ENCODE measurements around the gene DCUN1D3.
A peak's percentile ranks its signal among the peaks of the same experiment; 100 is the strongest.
"Not testable (repeated sequence)": the region's sequence is repeated elsewhere in the genome, so short reads cannot be mapped to it uniquely, and the experiment has no call there.

Gene DCUN1D3, protein sequence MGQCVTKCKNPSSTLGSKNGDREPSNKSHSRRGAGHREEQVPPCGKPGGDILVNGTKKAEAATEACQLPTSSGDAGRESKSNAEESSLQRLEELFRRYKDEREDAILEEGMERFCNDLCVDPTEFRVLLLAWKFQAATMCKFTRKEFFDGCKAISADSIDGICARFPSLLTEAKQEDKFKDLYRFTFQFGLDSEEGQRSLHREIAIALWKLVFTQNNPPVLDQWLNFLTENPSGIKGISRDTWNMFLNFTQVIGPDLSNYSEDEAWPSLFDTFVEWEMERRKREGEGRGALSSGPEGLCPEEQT

DNA sequence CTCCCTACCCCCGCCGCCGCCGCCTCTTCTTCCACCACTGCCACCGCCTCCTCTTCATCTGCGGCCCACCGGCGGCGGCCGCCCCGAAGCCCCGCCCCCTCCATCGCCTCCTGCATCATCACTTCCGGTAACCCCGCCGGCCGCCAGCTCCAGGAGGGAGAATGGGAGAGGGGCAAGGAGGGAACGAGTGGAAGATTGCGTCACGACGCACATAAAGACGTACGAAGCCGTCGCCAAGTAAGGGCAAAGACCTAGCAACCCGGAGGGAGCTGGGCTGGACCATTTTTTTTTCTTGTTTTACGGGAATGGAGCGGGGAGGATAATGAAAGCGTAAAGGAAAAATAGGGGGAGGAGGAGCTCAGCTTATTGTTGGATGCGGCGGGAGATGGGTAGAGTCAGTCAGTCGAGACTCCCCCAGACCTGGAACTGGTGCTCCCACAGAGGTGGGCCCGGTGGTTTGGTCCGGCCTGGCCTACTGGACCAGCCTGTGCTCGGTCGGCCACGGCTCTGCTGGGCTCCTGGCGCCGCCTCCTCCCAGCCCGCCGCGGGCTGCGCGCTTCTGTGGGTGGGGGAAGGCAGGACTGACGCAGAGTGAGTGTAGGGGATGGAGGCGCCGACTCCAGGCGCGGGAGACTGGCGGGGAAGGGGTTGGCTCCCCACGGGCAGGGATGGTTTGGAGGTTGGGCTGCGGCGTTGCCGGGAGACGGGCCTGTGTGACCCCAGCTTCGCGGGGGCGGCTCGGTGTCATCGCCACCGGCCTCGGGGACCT, at the start of gene DCUN1D3, which contains the start of gene LYRM1:
DCUN1D3 (minus strand) TSS at position 60 of the 769 bp plus-strand sequence. CDS start 37,820 bp downstream, outside the sequence.
LYRM1 (plus strand) TSS at position 473 of the 769 bp plus-strand sequence. CDS start 14,785 bp downstream, outside the sequence.
- DNase-seq = peak; percentile 93

DNA sequence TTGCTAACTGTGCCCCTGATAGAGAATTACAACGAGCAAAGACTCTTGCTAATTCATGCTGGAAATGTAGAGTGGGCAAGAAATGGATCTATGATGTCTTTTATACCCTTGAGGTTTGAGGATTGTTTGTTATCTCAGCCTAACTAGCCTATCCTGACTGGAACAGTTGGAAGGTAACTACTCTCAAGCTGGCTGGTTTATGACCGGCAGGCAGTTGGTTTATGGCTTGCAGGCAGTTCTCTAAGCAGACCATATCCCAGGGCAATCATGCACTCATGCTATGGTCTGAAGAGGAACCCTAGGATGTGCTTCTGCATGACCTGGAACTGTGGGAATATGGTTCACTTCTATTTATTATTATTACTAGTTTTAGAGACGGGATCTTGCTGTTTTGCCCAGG, 49.5 kb upstream of the DCUN1D3 start:
- DNase-seq = no peak

DNA sequence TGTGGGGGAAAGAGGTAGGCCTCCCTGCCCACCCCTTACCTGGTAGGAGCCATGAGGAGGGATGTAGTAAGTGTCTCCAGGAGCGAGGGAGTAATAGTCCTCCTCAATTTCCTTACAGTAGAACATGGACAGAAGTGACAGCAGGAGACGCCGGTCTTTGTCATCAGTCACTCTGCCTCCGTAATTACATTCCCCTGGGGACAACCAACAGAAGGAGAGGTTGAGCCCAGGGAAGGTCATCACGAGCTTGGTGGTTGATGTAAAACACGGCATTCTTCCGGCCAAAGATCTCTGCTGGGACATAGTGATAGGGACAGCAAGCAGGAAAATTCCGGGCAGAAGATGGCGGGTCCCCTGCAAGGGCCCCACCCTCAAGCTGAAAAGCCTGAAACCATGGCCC, 48.3 kb upstream of the DCUN1D3 start:
- no peak for DNase-seq

DNA sequence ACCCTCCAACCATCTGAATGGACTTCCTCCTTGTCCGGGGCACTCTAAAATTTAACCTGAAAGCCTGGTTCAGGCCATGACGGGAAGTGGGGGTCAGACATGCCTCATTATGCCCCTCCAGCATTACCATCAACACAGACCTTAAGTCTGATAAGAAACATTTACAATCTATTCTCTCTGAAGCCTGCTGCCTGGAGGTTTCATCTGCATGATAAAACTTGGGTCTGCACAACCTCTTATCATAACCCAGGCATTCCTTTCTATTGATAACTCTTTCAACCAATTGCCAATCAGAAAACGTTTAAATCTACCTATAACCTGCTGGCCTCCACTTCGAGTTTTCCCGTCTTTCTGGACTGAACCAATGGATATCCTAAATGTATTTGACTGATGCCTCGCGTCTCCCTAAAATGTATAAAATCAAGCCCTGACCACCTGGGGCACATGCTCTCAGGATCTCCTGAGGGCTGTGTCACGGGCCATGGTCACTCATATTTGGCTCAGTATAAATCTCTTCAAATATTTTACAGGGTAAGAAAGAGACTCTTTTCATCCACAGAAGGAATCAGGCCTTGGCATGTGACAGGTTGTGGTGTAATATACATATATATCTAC, 46.0 kb upstream of the DCUN1D3 start:
- DNase-seq = no peak

DNA sequence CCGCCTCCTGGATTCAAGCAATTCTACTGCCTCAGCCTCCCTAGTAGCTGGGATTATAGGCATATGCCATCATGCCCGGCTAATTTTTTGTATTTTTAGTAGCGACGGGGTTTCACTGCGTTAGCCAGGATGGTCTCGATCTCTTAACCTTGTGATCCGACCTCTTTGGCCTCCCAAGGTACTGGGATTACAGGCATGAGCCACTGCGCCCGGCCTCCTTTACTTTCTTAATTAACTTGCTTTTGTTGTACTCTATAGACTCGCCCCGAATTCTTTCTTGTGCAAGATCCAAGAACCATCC, 45.4 kb upstream of the DCUN1D3 start:
- not testable (repeated sequence) for DNase-seq

DNA sequence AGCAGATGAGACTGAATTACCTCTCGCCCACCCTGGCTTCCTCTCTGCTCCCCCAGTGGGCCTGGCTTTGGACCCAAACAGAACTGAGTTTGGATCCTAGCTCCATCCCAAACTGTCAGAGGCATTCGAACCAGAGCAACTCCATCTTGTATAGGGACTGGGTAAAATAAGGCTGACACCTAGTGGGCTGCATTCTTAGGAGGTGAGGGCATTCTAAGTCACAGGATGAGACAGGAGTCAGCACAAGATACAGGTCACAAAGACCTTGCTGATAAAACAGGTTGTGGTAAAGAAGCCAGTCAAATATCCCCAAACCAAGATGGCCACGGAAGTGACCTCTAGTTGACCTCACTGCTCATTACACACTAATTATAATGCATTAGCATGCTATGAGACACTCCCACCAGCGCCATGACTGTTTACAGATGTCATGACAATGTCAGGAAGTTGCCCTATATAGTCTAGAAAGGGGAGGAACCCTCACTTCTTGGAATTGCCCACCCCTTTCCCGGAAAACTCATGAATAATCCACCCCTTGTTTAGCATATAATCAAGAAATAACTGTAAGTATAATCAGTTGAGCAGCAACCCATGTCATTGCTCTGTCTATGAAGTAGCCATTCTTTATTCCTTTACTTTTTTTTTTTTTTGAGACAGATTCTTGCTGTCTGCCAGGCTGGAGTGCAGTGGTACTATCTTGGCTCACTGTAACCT, 44.9 kb upstream of the DCUN1D3 start:
- peak; percentile 53 to 59 for DNase-seq

DNA sequence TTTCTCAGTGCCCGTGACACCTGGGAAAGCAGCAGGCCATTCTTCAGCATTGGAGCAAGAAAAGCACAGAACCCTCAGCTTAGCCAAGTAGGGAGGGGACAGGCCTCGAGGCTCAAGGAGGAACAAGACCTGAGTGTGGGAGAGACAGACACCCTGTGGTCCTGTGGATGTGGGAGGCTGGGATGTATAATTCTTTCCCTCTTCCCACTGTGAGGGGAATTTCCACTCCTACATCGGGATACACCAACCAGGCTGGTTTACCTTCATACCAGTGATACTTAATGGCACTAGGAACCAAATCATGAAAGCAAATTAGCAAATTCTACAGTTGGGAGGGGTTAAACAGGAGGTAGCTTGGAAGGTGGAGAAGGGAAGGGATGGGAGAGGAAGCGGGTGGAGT, 42.1 kb upstream of the DCUN1D3 start:
- DNase-seq = no peak

DNA sequence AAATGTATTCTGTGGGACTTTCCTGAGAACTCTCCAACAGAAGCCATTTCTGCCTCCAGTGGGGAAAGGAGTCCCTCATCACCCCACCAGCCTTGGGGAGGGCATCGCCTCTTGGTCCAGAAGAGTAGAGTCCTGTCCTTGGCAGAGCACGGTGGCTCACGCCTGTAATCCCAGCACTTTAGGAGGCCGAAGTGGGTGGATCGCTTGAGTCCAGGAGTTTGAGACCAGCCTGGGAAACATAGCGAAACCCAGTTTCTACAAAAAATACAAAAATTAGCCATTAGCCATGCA, 41.4 kb upstream of the DCUN1D3 start:
- no peak for DNase-seq

DNA sequence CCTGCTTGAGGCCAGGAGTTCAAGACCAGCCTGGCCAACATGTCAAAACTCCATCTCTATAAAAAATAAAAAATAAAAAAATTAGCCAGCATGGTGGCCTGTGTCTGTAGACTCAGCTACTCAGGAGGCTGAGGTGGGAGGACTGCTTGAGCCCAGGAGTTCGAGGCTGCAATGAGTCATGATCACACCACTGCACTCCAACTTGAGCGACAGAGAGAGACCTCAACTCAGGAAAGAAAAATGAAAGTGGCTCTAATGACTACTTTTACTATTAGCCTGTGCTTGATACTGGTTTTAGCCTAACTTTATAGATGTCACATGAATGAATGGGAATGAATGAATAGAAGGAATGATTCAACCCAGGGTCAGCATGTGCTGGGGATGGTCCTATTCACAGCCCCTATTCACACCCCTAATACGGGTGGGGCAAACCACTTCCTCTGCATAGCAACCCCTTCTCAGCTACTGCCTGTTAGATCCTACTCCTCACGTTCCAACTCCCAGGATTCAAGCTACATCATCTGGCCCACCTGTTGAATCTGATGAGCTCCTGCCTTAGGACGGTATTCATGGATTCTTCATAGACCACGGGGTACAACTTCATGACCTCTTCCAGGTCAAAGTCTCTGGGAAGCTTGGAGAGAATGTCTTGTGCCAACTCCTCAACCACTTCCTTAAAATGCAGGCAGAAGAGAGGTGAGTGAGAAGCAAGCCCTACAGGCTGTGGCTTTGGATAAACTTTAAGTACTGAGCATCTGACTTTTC, 40.9 kb upstream of the DCUN1D3 start:
- no peak for DNase-seq

DNA sequence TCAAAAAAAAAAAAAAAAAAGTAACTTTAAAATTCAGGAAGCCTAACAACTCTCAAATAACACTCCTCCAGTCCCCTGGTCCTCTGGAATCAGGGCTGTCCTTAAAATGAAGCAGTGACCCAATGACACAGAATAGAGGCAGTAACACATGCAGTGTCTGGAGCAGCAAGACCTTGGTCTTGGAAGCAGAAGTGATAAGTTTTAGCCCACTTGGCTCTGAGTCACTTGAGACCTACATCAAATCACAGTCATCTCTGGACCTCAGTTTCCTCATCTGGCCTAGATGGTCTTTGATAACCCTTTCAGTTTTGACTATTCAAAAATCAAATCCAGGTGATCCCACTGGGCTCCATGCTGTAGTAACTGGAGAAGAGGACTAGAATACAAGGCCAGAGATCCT, 39.5 kb upstream of the DCUN1D3 start:
- DNase-seq = no peak

DNA sequence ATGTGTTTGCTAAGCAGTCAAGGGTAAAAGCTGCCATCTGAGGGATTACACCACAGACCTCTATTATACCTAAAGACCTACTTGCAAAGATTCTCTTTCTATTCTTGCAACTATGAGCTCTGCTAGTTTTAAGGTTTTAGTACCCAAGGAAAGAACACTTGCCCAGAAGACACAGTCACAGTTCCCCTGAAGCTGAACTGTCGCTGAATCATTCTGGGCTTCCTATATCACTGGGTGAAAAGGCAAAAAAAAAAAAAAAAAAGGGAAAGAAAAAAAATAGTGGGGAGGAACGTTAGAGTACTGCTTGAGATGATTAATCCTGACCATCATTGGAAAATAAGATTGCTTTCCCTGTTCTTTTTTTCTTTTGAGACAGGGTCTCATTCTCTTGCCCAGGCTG, 38.3 kb upstream of the DCUN1D3 start:
- no peak for DNase-seq

DNA sequence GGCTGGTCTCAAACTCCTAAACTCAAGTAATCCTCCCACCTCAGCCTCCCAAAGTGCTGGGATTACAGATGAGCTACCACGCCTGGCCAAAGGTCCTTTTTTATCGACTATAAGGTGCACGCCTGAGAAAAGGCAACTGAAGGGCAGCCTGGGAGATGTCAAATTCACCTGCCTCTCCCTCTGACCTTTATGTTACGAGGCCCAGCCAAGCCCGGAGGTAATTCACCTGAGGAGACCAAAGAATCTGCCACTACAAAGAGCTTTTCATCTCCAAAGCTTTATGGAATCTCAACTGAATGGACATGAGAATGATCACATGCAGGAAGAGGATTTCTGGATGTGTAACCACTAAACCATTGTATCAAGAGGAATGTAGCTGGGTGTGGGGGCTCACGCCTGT, 37.6 kb upstream of the DCUN1D3 start:
- DNase-seq = no peak

DNA sequence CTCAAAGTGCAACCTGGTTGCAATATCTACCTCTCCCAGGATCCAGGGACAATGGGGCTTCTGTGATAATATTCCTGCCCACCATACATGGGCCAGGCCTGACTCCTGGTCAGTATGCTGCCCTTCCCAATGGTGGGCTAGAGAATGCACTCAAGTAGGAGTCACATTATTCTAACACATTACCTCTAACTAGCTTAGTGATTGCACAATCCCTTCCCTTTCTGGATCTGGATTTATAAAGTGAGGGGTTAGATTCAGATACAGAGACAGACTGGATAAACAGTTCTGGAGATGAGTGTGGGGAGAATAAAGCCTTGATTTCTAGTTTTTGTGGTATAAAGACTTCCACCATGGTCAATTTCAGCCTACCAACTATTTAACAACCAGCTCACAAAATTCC, 33.4 kb upstream of the DCUN1D3 start:
- no peak for DNase-seq

DNA sequence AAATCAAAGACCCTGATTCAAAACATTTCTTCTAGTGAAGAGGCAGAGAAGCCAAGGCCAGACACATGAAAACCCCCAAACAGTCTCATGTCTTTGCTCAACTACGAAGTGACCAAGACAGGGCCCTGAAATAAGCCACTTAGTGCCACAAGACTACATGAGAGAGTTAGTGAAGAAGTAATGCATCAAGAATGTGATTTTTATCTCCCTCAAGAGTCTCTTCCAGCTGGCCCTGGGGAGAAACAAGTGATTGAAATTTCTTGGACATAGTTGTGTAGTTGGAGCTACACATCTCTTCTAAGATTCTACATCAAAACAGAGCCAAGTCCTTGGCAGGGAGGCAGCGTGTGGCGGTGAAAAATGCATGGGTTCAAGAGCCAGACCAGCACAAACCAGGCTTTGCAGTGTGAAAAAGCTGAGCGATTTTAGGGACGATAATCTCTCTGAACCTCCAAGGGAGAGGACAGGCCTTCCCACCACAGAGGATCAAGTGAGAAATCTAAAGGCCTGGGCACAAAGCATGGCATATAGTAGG, 31.0 kb upstream of the DCUN1D3 start:
- no peak for DNase-seq

DNA sequence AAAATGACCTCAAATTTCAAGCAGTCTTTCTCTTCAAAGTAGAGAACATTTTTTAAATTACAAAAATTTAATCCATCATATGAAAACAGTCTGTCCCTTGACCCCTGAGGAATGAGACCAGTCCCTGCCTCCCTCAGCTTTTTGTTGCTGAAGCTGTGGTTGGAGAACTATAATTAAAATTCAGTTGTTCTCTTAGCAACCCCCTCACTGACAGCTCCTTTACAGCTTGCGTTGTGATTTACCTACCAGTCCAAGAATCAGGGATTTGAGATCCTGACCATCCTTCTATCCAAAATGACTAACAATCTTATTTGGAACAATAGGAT, 30.2 kb upstream of the DCUN1D3 start:
- no peak for DNase-seq

DNA sequence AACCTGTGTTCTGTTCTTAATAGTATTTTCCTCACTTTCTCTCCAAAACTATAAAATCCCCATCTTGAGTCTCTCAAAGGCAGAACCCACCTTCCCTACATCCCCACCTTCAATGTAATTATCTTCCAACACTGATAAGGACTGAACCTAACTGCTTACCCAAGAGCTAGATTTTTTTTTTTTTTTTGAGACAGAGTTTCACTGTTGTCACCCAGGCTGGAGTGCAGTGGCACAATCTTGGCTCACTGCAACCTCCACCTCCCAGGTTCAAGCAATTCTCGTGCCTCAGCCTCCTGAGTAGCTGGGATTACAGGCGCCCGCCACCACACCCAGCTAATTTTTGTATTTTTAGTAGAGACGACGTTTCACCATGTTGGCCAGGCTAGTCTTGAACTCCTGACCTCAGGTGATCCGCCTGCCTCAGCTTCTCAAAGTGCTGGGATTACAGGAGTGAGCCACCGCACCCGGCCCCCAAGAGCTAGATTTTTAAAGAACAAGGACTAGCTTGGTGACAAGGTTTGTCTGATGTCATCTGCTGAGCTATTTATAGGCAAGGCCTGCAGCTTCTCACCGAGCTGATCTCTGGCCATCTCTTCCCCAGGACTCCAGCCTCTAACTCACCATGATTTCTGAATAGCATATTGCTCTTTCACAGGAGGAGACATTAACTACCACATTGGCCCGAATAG, 29.7 kb upstream of the DCUN1D3 start:
- DNase-seq = not testable (repeated sequence)

DNA sequence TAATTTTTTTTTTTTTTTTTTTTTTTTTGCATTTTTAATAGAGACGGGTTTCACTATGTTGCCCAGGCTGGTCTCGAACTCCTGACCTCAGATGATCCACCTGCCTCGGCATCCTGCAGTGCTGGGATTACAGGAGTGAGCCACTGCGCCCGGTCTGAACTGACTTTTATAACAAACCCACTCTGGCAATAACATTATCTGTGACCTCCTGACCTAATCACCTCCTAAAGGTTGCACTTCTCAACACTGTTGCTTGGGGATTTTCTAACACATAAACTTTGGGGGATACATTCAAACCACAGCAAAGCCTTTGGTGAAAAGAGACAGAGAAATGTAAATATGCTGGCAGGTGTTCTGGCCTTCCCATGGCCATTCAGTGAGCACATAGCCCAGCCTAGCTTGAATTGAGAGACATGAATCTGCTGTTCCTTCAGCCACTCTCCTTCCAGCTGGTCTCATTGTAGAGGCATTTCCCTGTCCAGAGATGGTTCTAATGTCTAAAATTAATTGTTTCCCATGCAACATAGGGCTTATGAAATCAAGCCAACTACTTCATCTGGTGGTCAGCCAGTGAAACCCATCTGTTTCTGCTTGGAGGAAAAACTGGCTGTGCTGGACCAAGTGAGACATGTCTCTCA, 28.7 kb upstream of the DCUN1D3 start:
- DNase-seq = no peak

DNA sequence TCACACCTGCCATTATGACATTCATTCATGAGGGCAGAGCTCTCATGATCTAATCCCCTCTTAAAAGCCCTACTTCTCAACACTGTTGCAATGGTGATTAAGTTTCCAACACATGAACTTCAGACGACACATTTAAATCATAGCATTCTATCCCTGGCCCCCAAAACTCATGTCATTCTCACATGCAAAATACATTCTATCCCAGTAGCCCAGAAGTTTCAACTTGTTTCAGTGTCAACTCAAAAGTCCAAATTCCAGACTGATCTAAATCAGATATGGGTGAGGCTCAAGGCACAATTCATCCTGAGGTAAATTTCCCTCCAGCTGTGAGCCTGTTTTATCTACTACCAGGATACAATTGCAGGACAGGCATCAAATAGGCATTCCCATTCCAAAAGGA, 25.6 kb upstream of the DCUN1D3 start:
- DNase-seq = no peak

DNA sequence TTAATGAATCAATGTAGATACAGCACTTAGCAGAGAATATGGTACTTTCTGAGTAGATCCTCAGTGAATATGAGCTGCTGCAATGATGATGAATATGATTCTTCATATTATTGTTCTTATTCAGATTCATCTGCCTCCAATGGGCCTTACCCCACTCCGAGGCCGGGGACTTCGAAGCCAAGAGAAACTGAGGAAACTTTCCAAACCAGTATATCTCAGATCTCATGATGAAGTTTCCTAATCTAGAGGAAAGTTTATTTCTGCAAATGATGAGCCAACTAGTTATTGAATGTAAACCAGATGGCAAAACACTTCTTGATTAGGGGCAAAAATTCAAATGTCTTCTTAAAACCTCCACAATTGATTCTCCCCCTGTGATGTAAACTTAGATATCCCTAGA, 23.7 kb upstream of the DCUN1D3 start:
- DNase-seq = no peak

DNA sequence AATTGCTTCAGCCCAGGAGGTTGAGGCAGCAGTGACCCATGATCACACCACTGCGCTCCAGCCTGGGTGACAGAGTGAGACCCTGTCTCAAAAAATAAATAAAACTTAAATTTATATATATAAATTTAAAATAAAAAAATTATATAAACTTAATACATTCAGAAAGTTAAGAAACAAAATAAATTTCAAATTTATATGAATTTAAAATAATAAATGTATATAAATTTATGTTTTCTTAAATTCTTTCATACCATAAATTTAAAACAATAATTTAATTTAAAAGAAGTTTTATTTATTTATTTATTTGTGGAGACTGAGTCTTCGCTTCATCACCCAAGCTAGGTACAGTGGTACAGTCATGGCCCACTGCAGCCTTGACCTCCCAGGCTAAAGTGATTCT, 20.6 kb upstream of the DCUN1D3 start:
- DNase-seq = no peak

DNA sequence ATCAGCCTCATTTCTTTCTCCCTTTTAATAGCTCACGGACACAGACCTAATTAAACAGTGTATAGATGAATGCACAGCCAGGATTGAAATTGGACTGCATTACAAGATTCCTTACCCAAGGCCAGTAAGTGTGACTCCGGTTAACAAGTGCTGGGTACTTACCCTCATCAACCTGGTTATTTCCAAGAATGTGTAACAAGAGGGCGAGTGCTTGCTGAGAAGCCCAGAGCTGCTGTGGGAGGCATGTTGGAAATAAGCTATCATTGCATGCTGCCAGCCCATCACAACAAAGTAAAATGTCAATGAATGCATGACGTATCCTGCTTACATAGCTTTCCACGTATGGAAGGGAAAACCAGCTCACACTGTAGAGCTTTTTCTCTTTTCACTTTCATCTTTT, 19.9 kb upstream of the DCUN1D3 start:
- DNase-seq = no peak

Data from CD4-positive, alpha-beta T cell treated with Interferon alpha-2 for 1 hour (primary cell).